GM18519 (cell line): ENCODE measurements around the gene RASSF5.
"Not testable (repeated sequence)": the region's sequence is repeated elsewhere in the genome, so short reads cannot be mapped to it uniquely, and the experiment has no call there.

Source experiments
- ATAC-seq: cut with Tn5 transposase; IDR thresholded peaks from one replicate; pipeline ENCODE4 v1.9.1; 2021; ENCODE audit warnings: mild to moderate bottlenecking, moderate library complexity; ENCODE audit not compliant: unreplicated experiment, low FRiP score

The RASSF5 gene

GRCh38 chr1:206608108-206608698 is 100.9 kb downstream of the RASSF5 start:
- ATAC-seq: no peak

GRCh38 chr1:206609229-206609991 is 102.1 kb downstream of the RASSF5 start:
- ATAC-seq: no peak

- ATAC-seq: peak; percentile 59
Measured at GRCh38 chr1:206612129-206612876, 105.0 kb downstream of the RASSF5 start, which contains the start of gene EIF2D. Gene EIF2D, minus strand, starts transcription at chr1:206612465. Its CDS starts 123 bp downstream, at chr1:206612342.

GRCh38 chr1:206626396-206626795 is 119.1 kb downstream of the RASSF5 start:
- ATAC-seq: not testable (repeated sequence)

- ATAC-seq: no peak
Measured at GRCh38 chr1:206628916-206629315, 121.6 kb downstream of the RASSF5 start.

- no peak for ATAC-seq
Measured at GRCh38 chr1:206631085-206631509, 123.8 kb downstream of the RASSF5 start.

- no peak for ATAC-seq
Measured at GRCh38 chr1:206633708-206634121, 126.4 kb downstream of the RASSF5 start.

- ATAC-seq: no peak
Measured at GRCh38 chr1:206634365-206635079, 127.2 kb downstream of the RASSF5 start.

GRCh38 chr1:206635080-206635977 is 128.0 kb downstream of the RASSF5 start, which contains the start of gene DYRK3:
Gene DYRK3, plus strand, starts transcription at chr1:206635536. Its CDS starts 168 bp downstream, at chr1:206635704.
- ATAC-seq: peak; percentile 71

- ATAC-seq: no peak
Measured at GRCh38 chr1:206635978-206636345, 128.6 kb downstream of the RASSF5 start.

- no peak for ATAC-seq
Measured at GRCh38 chr1:206636671-206637070, 129.3 kb downstream of the RASSF5 start.

GRCh38 chr1:206637605-206638004 is 130.3 kb downstream of the RASSF5 start:
- no peak for ATAC-seq
